Left colon (tissue), 2 donors: ENCODE measurements around the gene BAX. TPM values are rescaled to one million over a fixed set of nuclear protein-coding genes. Genes with fewer than 3 reads are reported as not detected.

Experiments used
- ATAC-seq: fragments of 200-7000 bp; cut with Tn5 transposase; one replicate; pipeline ENCODE4 v1.9.1; 2020; ENCODE audit warnings: mild to moderate bottlenecking, moderate library complexity
- DNase-seq, 2 donors: peaks; one replicate each; pipeline ENCODE4 v3.0.0-alpha.2; 2020
- intact Hi-C, 2 donors: fragments of 100-400 bp; cut with DNase I in 1 of 2; cut with micrococcal nuclease in 1 of 2; formaldehyde crosslinking; loops; one replicate each; pipeline versions ENCODE4 v1.11.2 to v1.14.0; 2022; cut with DNase I, micrococcal nuclease
- microRNA-seq, 2 donors: library from miRNA; unstranded; fragments of <30 nt; microRNA quantifications; one replicate each; pipeline versions ENCODE4 v1.1.0 to v1.2.0, GENCODE V29; 2020
- total RNA-seq, 2 donors: library from RNA; stranded (reverse); fragmentation: NEBNext Ultra II Directional; extraction: Animal tissue kit (Norgen Biotek cat#: 25700); gene quantifications; one replicate each; pipeline ENCODE4 v1.2.1, GENCODE V29; 2021
- donor health status: DM: no; HTN: no; CAD: no.
- donor health status: DM: yes; HTN: yes; CAD: no.

The BAX gene
- total RNA-seq, 2 donors from 2014 or later, result 128 to 174 TPM

DNA sequence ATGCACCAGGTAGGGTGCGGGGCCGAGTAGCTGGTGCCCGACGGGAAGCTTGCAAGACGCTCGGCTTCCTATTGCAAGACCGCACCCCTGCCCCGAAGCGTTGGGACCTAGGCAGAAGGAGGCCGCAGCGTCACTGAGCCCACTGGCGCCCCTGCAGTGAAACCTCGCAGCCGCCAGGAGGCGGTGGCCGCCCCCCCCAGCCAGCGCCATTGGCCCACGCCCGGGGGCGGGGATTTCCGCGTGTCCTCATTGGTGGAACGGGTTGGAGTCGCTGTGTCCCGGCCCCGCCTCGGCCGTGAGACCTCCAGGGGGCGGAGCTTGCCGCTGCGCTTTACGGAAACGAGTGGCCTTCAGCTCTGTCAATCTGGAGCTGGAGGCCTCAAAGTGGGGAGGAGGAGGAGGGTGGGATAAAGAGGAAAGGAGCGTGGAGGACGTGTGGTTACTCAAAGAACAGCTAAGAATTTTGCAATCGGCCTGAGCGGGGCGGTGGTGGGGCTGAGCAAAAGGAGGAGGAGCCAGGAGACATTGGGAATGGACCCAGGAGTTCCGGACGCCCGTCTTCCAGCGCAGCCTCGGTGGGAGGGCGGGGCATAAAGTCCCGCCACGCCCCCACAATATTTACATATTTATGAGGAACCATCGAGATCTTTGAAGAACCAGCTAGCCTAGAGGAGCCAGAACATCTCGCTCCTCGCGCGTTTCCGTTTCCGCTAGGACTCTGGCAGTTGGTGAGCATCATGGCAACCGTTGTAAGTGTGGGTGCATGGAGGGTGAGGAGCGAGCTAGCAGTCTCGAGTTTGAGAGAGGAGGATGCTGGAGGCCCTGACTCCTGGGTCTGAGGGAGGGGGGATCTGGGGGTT lies 38.7 kb downstream of the BAX start, which contains the start of the genes GYS1 and RUVBL2:
TSS of gene GYS1 (minus strand) at position 135 of the 860 bp plus-strand sequence. CDS start 197 bp downstream, outside the sequence.
TSS of gene RUVBL2 (plus strand) at position 713 of the 860 bp plus-strand sequence. CDS start at position 738, 25 bp downstream.
- DNase-seq (peak; percentile 99 to 100), ATAC-seq (peak; percentile 89)
- intact Hi-C loops, result no loop called here

GRCh38 chr19:48994035-48994386 lies 39.3 kb downstream of the BAX start:
- ATAC-seq, result no peak
- intact Hi-C loops, result no loop called here

DNA sequence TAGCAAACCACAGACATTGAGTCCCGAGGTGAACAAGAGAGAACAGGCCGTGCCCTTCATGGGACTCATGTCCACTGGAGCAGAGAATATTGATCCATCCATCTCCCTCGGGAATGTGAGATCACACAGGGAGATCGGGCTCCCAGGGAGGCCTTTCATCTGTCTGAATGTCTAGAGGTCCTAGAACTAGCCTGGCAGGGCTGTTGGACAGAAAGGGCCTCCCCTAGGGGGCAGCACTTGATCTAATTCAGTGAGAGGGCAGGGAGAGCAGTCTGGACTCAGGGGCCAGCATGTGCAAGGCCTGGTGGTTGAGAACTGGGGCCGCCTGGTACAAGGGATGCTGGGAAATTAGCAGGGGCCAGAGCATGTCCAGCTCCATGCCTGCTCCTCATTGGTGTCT lies 43.3 kb downstream of the BAX start:
- ATAC-seq, result no peak
- intact Hi-C loops, result no loop called here

More at GRCh38 chr19:48994035-48994386, 39.3 kb downstream of the BAX start:
- DNase-seq, result no peak

GRCh38 chr19:48999481-49000325 lies 45.0 kb downstream of the BAX start:
- DNase-seq, result peak in 1 of 2 donors; percentile 72
- ATAC-seq, result peak; percentile 85
- intact Hi-C loops, result no loop called here

More for the DNA sequence above, 43.3 kb downstream of the BAX start:
- DNase-seq, result peak in 1 of 2 donors; percentile 76

DNA sequence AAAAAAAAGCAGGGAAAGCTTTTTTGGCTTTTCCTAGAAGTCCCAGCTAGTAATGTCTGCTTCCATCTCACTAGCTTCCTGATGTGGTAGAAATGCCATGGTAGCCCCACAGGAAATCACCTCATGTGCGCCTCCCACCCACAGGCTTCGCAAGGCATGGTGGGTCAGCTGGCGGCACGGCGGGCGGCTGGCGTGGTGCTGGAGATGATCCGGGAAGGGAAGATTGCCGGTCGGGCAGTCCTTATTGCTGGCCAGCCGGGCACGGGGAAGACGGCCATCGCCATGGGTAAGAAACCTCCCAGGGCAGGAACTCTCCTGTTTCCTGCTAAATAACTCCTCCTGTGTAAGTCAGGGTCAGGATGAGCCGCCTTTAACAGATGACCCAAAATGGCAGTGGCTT lies 49.5 kb downstream of the BAX start:
- DNase-seq, result no peak
- no peak for ATAC-seq
- intact Hi-C loops, result no loop called here

GRCh38 chr19:49004964-49005614 lies 50.4 kb downstream of the BAX start:
- DNase-seq, result no peak
- intact Hi-C loops, result no loop called here

GRCh38 chr19:49006905-49007304 lies 52.2 kb downstream of the BAX start:
- intact Hi-C loops, result no loop called here
- no peak for DNase-seq
- ATAC-seq, result no peak

More at GRCh38 chr19:49004964-49005614, 50.4 kb downstream of the BAX start:
- no peak for ATAC-seq

- DNase-seq, result no peak
- ATAC-seq, result no peak
- intact Hi-C loops, result no loop called here
These were observed 55.2 kb downstream of the BAX start for GRCh38 chr19:49009828-49010227.

- DNase-seq, result no peak
- intact Hi-C loops, result no loop called here
- no peak for ATAC-seq
These were observed 55.8 kb downstream of the BAX start for GRCh38 chr19:49010453-49010852.

DNA sequence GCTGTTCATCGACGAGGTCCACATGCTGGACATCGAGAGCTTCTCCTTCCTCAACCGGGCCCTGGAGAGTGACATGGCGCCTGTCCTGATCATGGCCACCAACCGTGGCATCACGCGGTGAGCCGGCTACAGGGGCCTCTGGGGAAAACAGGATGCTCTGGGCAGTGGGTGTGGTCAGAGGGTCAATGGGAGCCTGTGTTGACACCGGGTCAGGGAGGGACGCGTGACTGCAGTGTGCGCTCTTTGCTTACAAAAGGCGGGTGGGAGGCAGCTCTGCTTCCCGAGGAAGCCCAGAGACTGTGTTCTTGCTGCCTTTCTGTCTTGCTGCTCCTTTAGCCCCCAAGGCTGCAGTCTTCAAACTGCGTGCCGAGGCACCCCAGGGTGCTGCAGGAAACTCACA lies 56.5 kb downstream of the BAX start:
- intact Hi-C loops, result no loop called here
- DNase-seq, result no peak
- ATAC-seq, result no peak

Small RNA genes within 50 kb of the gene (microRNA-seq; reads per million reads assigned to microRNA genes)
- 0 reads per million in 2 donors for gene MIR6798

Other genes starting within 250 kb of the BAX start
- gene MAMSTR, start 235.2 kb upstream of the BAX start, total RNA-seq, result under 1 TPM; 0.64 to 0.67 TPM
- gene RASIP1, start 214.3 kb upstream of the BAX start, total RNA-seq, result 1 to 10 TPM; 2.7 to 2.8 TPM
- not detected for gene IZUMO1, start 208.0 kb upstream of the BAX start, total RNA-seq
- under 1 TPM; 0.37 to 0.56 TPM for gene FUT1, start 202.2 kb upstream of the BAX start, total RNA-seq
- gene FGF21, start 199.4 kb upstream of the BAX start, total RNA-seq, result not detected
- gene BCAT2, start 143.8 kb upstream of the BAX start, total RNA-seq, result 10 to 100 TPM; 57.5 to 78.0 TPM
- 1 to 10 TPM; 3.3 to 4.6 TPM for gene HSD17B14, start 118.4 kb upstream of the BAX start, total RNA-seq
- gene PLEKHA4, start 86.3 kb upstream of the BAX start, total RNA-seq, result 1 to 10 TPM; 4.3 to 8.6 TPM
- gene PPP1R15A, start 82.5 kb upstream of the BAX start, total RNA-seq, result 10 to 100 TPM; 39.4 to 40.4 TPM
- gene TULP2, start 56.1 kb upstream of the BAX start, total RNA-seq, result not detected
- gene NUCB1, start 54.6 kb upstream of the BAX start, total RNA-seq, result 100 to 1,000 TPM; 207 to 210 TPM
- under 1 TPM in 1 of 2 donors, not detected in 1; 0.56 TPM for gene DHDH, start 21.2 kb upstream of the BAX start, total RNA-seq
- gene FTL, start 10.4 kb downstream of the BAX start, total RNA-seq, result 1,000 to 10,000 TPM in 1 of 2 donors, 100 to 1,000 TPM in 1; 931 to 1,901 TPM
- gene GYS1, start 38.4 kb downstream of the BAX start, total RNA-seq, result 10 to 100 TPM; 41.4 to 48.6 TPM
- 10 to 100 TPM; 47.9 to 56.7 TPM for gene RUVBL2, start 39.0 kb downstream of the BAX start, total RNA-seq
- not detected for gene LHB, start 62.2 kb downstream of the BAX start, total RNA-seq
- gene CGB3, start 69.5 kb downstream of the BAX start, total RNA-seq, result not detected
- not detected for gene CGB2, start 77.0 kb downstream of the BAX start, total RNA-seq
- not detected for gene CGB1, start 82.0 kb downstream of the BAX start, total RNA-seq
- gene CGB5, start 89.0 kb downstream of the BAX start, total RNA-seq, result not detected
- not detected for gene CGB8, start 94.2 kb downstream of the BAX start, total RNA-seq
- not detected for gene CGB7, start 102.9 kb downstream of the BAX start, total RNA-seq
- gene NTF4, start 109.9 kb downstream of the BAX start, total RNA-seq, result not detected
- gene KCNA7, start 117.8 kb downstream of the BAX start, total RNA-seq, result not detected
- gene SNRNP70, start 130.6 kb downstream of the BAX start, total RNA-seq, result 100 to 1,000 TPM; 138 to 143 TPM
- 10 to 100 TPM in 1 of 2 donors, 1 to 10 TPM in 1; 8.8 to 11.4 TPM for gene LIN7B, start 159.5 kb downstream of the BAX start, total RNA-seq
- 1 to 10 TPM; 1.8 to 2.0 TPM for gene C19orf73, start 164.3 kb downstream of the BAX start, total RNA-seq
- 10 to 100 TPM; 21.8 to 24.2 TPM for gene PPFIA3, start 164.7 kb downstream of the BAX start, total RNA-seq
- 1 to 10 TPM; 1.2 to 1.3 TPM for gene HRC, start 200.5 kb downstream of the BAX start, total RNA-seq
- gene TRPM4, start 202.9 kb downstream of the BAX start, total RNA-seq, result 100 to 1,000 TPM; 244 to 291 TPM